Raji (cell line): Measurements from ENCODE around the gene ATP8B3.

Experiments
- POLR2A ChIP-seq: IDR thresholded peaks from 2 replicates; pipeline ENCODE4 v1.6.1; 2011; ENCODE audit warnings: low read depth, low read length, control low read depth; ENCODE audit not compliant: insufficient read depth

The ATP8B3 gene

GRCh38 chr19:1805401-1806183 is 6.5 kb downstream of the ATP8B3 start:
- no peak for TF ChIP-seq POLR2A

- TF ChIP-seq POLR2A = no peak
Measured at GRCh38 chr19:1804858-1805257, 7.2 kb downstream of the ATP8B3 start.

- TF ChIP-seq POLR2A = no peak
Measured at GRCh38 chr19:1799695-1800342, 12.3 kb downstream of the ATP8B3 start.

- no peak for TF ChIP-seq POLR2A
Measured at GRCh38 chr19:1796395-1797142, 15.5 kb downstream of the ATP8B3 start.

- TF ChIP-seq POLR2A = no peak
Measured at GRCh38 chr19:1794424-1795172, 17.5 kb downstream of the ATP8B3 start.

- TF ChIP-seq POLR2A = no peak
Measured at GRCh38 chr19:1791879-1792278, 20.2 kb downstream of the ATP8B3 start.

- no peak for TF ChIP-seq POLR2A
Measured at GRCh38 chr19:1790054-1790792, 21.9 kb downstream of the ATP8B3 start.

- TF ChIP-seq POLR2A = no peak
Measured at GRCh38 chr19:1789261-1790041, 22.6 kb downstream of the ATP8B3 start.

GRCh38 chr19:1787116-1787515 is 25.0 kb downstream of the ATP8B3 start:
- no peak for TF ChIP-seq POLR2A

- no peak for TF ChIP-seq POLR2A
Measured at GRCh38 chr19:1786668-1787067, 25.4 kb downstream of the ATP8B3 start.

GRCh38 chr19:1785310-1785709 is 26.8 kb downstream of the ATP8B3 start:
- no peak for TF ChIP-seq POLR2A

- TF ChIP-seq POLR2A = no peak
Measured at GRCh38 chr19:1783874-1784273, 28.2 kb downstream of the ATP8B3 start.

- TF ChIP-seq POLR2A = no peak
Measured at GRCh38 chr19:1783354-1783753, 28.7 kb downstream of the ATP8B3 start.

- no peak for TF ChIP-seq POLR2A
Measured at GRCh38 chr19:1782521-1782920, 29.6 kb downstream of the ATP8B3 start.

- no peak for TF ChIP-seq POLR2A
Measured at GRCh38 chr19:1780272-1780958, 31.7 kb downstream of the ATP8B3 start.
